ENCODE measurements around the gene HOMER3.

DNA sequence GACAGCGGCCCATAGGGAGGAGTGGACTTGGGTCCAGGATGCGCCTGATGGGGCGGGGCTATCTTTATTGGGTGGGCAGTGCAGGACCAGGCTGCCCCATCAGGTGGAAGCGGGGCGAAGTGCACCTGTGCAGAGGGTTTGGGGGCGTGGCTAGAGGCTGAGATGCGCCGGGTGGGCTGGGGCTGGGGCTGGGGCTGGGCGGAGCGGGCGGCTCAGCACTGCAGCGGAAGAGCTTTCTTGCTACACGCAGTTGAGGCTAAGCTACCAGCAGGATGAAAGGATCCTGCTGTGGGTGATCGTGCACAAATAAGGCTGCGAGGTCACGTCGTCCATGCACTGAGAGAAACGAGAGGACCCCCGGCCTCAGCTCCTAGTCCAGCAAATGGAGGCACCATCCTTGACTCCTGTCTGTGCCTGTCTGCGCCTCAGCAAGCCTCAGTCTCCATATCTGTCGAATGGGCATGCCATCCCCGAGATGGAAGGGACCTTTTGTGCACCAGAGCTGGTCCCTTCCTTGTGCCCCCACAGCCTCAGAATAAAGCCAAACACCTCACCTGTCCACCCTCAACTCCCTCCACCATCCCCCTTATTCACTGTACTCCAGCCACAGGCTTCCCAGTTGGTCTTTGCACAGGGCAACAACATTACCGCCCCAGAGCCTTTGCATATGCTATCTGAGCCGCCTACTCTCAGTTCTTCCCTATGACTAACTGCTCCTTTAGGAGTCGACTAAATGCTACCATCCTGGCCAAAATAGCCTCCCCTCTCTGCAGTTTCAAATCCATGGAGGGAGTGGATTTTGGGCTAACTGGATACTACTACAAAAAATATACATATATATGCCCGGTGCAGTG lies 21.0 kb upstream of the HOMER3 start:
- no peak for TF ChIP-seq CTCF (tag by site-specific recombination; IDR thresholded peaks at IDR 0.05)
- TF ChIP-seq ZBTB8A (tag by site-specific recombination; IDR thresholded peaks at IDR 0.05): no peak
- TF ChIP-seq ZBTB26 (tag by site-specific recombination; optimal IDR thresholded peaks at IDR 0.05): no peak
- no peak for TF ChIP-seq ZSCAN30 (tag by site-specific recombination; IDR thresholded peaks at IDR 0.05)
- no peak for TF ChIP-seq GLI4 (tag by site-specific recombination; IDR thresholded peaks at IDR 0.05)
- TF ChIP-seq ZFP37 (tag by site-specific recombination; IDR thresholded peaks at IDR 0.05): no peak
- no peak for TF ChIP-seq SETDB1 (IDR thresholded peaks at IDR 0.05; ENCODE audit: insufficient read length, low read length)
- TF ChIP-seq ZNF292 (tag by site-specific recombination; IDR thresholded peaks at IDR 0.05; ENCODE audit: borderline replicate concordance, low read depth): no peak
- TF ChIP-seq ZNF544 (tag by site-specific recombination; IDR thresholded peaks at IDR 0.05): no peak
- TF ChIP-seq, protein P1, sequence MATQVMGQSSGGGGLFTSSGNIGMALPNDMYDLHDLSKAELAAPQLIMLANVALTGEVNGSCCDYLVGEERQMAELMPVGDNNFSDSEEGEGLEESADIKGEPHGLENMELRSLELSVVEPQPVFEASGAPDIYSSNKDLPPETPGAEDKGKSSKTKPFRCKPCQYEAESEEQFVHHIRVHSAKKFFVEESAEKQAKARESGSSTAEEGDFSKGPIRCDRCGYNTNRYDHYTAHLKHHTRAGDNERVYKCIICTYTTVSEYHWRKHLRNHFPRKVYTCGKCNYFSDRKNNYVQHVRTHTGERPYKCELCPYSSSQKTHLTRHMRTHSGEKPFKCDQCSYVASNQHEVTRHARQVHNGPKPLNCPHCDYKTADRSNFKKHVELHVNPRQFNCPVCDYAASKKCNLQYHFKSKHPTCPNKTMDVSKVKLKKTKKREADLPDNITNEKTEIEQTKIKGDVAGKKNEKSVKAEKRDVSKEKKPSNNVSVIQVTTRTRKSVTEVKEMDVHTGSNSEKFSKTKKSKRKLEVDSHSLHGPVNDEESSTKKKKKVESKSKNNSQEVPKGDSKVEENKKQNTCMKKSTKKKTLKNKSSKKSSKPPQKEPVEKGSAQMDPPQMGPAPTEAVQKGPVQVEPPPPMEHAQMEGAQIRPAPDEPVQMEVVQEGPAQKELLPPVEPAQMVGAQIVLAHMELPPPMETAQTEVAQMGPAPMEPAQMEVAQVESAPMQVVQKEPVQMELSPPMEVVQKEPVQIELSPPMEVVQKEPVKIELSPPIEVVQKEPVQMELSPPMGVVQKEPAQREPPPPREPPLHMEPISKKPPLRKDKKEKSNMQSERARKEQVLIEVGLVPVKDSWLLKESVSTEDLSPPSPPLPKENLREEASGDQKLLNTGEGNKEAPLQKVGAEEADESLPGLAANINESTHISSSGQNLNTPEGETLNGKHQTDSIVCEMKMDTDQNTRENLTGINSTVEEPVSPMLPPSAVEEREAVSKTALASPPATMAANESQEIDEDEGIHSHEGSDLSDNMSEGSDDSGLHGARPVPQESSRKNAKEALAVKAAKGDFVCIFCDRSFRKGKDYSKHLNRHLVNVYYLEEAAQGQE (tag by site-specific recombination; IDR thresholded peaks at IDR 0.05): no peak
- no peak for TF ChIP-seq ZNF416 (tag by site-specific recombination; IDR thresholded peaks at IDR 0.05)

Data from HEK293 (cell line).